ENCODE data around the gene SLC8A1.

GRCh38 chr2:40361478-40361877, 90.4 kb downstream of the SLC8A1 start:
- TF ChIP-seq CTCF (IDR thresholded peaks at IDR 0.05; ENCODE audit: insufficient read depth, low read depth, low read length) (no peak), EZH2 (IDR thresholded peaks at IDR 0.05; ENCODE audit: insufficient read depth, low read length) (no peak)

Measured in astrocyte (in vitro differentiated cells and primary cell).